Keratinocyte (primary cell): Measurements from ENCODE around the gene FBXO7. TPM values are rescaled to one million over a fixed set of nuclear protein-coding genes. Genes with fewer than 3 reads are reported as not detected.

ENCODE experiments used
- DNase-seq: peaks from one replicate; pipeline ENCODE4 v3.0.0-alpha.2; 2011; ENCODE audit warnings: low read depth, missing footprints, low spot score
- FAIRE-seq: peaks from 2 replicates; lab custom pipeline; 2011; peaks lifted over from hg19 to GRCh38; lab: Jason Lieb, UNC
- H2AFZ ChIP-seq: 2 replicates; pipeline ENCODE4 v1.6.0; 2012; ENCODE audit warnings: low read length, control low read depth, inconsistent platforms; ENCODE audit not compliant: control insufficient read depth
- H3K27ac ChIP-seq: 2 replicates; pipeline ENCODE4 v1.5.1; 2011; ENCODE audit warnings: low read length; ENCODE audit not compliant: control insufficient read depth, insufficient read depth
- H3K27me3 ChIP-seq: 3 replicates; pipeline ENCODE4 v1.6.0; 2011; ENCODE audit warnings: low read length; ENCODE audit not compliant: control insufficient read depth, insufficient read depth; ENCODE audit errors: extremely low read depth
- H3K36me3 ChIP-seq, 2 experiments: 2 replicates in 1 of 2; 3 replicates in 1 of 2; pipeline ENCODE4 v1.5.1; 2011; ENCODE audit warnings: low read length in 2 of 2, mild to moderate bottlenecking in 1 of 2; ENCODE audit not compliant: control insufficient read depth in 2 of 2, insufficient read depth in 2 of 2; ENCODE audit errors: extremely low read depth in 1 of 2
- H3K4me1 ChIP-seq: 3 replicates; pipeline ENCODE4 v1.5.1; 2011; ENCODE audit warnings: low read length; ENCODE audit not compliant: control insufficient read depth, insufficient read depth; ENCODE audit errors: extremely low read depth
- H3K4me2 ChIP-seq: 3 replicates; pipeline ENCODE4 v1.6.0; 2011; ENCODE audit warnings: low read depth, low read length; ENCODE audit not compliant: control insufficient read depth, insufficient read depth; ENCODE audit errors: extremely low read depth
- H3K4me3 ChIP-seq, 3 experiments: fragments of 200-600 bp in 1 of 3; sonication (generic) in 1 of 3; 2 replicates in 2 of 3; 3 replicates in 1 of 3; pipeline ENCODE4 v1.5.1; 2011 to 2016; ENCODE audit warnings: low read length in 3 of 3, mild to moderate bottlenecking in 3 of 3, control low read depth in 2 of 3, inconsistent platforms in 1 of 3, low read depth in 1 of 3, mixed read lengths in 1 of 3, mixed run types in 1 of 3, moderate library complexity in 1 of 3; ENCODE audit not compliant: control insufficient read depth in 2 of 3, insufficient read depth in 2 of 3; ENCODE audit errors: extremely low read depth in 1 of 3
- H3K79me2 ChIP-seq: 2 replicates; pipeline ENCODE4 v1.6.0; 2012; ENCODE audit warnings: low read length; ENCODE audit not compliant: control insufficient read depth, insufficient read depth
- H3K9ac ChIP-seq: 3 replicates; pipeline ENCODE4 v1.6.0; 2011; ENCODE audit warnings: low read length; ENCODE audit not compliant: control insufficient read depth, insufficient read depth; ENCODE audit errors: extremely low read depth
- H3K9me1 ChIP-seq: 3 replicates; pipeline ENCODE4 v1.6.0; 2011; ENCODE audit warnings: low read length; ENCODE audit not compliant: control insufficient read depth, insufficient read depth; ENCODE audit errors: extremely low read depth
- H3K9me3 ChIP-seq: 2 replicates; pipeline ENCODE4 v1.5.1; 2012; ENCODE audit warnings: low read depth, low read length; ENCODE audit not compliant: control insufficient read depth
- H4K20me1 ChIP-seq: 3 replicates; pipeline ENCODE4 v1.6.0; 2011; ENCODE audit warnings: low read length; ENCODE audit not compliant: control insufficient read depth, insufficient read depth; ENCODE audit errors: extremely low read depth
- EZH2 ChIP-seq: IDR thresholded peaks from one replicate; pipeline ENCODE4 v1.6.1; 2012; ENCODE audit warnings: inconsistent platforms, mild to moderate bottlenecking, low read length, moderate library complexity
- dilution Hi-C: fragments of 300-500 bp; cut with MboI; formaldehyde crosslinking; loops from one replicate; pipeline ENCODE4 v1.7.0; 2020; ENCODE audit warnings: low sequenced_read_pairs; ENCODE audit not compliant: extremely low pct_ligation_motif_present
- polyA plus RNA-seq, 5 experiments: library from polyadenylated mRNA; depleted of rRNA in 3 of 5; stranded (reverse) in 3 of 5; stranded (forward) in 1 of 5; unstranded in 1 of 5; fragments of >200 nt; gene quantifications; 1 replicate in 1 of 5; 2 replicates in 3 of 5; 3 replicates in 1 of 5; pipeline versions ENCODE4 v1.2.1 to v1.2.3, GENCODE V29; 2011 to 2012; ENCODE audit warnings: missing spikeins in 2 of 5, low read depth in 1 of 5, low replicate concordance in 1 of 5
- TF ChIP-seq, protein P1 (sequence below), 3 experiments: IDR thresholded peaks in 1 of 3; conservative IDR thresholded peaks in 1 of 3; optimal IDR thresholded peaks in 1 of 3; 2 replicates in 2 of 3; 3 replicates in 1 of 3; pipeline versions ENCODE3 to v1.5.1; 2011; ENCODE audit warnings: low read length in 3 of 3, mild to moderate bottlenecking in 3 of 3, moderate library complexity in 2 of 3, control low read depth in 1 of 3, inconsistent platforms in 1 of 3; ENCODE audit not compliant: insufficient read depth in 2 of 3; ENCODE audit errors: extremely low read depth in 1 of 3

Gene FBXO7
- polyA plus RNA-seq, 1 donor (not counting 4 experiments of a cell fraction or from before 2014, with no cell fraction given): 106 TPM

GRCh38 chr22:32542066-32542676 is 67.6 kb downstream of the FBXO7 start:
- DNase-seq (no peak), FAIRE-seq (no peak)
- H2AFZ ChIP-seq: no peak overlapping the region
- no peak overlapping the region for H3K9ac ChIP-seq
- no peak overlapping the region for H3K27ac ChIP-seq
- H3K36me3 ChIP-seq: no peaks in the 10 kb centered on the region
- no peak overlapping the region for H3K4me3 ChIP-seq
- no peaks in the 10 kb centered on the region for H3K9me3 ChIP-seq
- no peaks in the 10 kb centered on the region for H4K20me1 ChIP-seq
- dilution Hi-C loops: no loop called here
- H3K4me1 ChIP-seq: peaks cover 9% of the 10 kb centered on the region
- H3K4me2 ChIP-seq: no peak overlapping the region
- H3K79me2 ChIP-seq: no peaks in the 10 kb centered on the region
- H3K27me3 ChIP-seq: peaks cover 3% of the 10 kb centered on the region
- no peak for TF ChIP-seq EZH2
- TF ChIP-seq, protein P1, sequence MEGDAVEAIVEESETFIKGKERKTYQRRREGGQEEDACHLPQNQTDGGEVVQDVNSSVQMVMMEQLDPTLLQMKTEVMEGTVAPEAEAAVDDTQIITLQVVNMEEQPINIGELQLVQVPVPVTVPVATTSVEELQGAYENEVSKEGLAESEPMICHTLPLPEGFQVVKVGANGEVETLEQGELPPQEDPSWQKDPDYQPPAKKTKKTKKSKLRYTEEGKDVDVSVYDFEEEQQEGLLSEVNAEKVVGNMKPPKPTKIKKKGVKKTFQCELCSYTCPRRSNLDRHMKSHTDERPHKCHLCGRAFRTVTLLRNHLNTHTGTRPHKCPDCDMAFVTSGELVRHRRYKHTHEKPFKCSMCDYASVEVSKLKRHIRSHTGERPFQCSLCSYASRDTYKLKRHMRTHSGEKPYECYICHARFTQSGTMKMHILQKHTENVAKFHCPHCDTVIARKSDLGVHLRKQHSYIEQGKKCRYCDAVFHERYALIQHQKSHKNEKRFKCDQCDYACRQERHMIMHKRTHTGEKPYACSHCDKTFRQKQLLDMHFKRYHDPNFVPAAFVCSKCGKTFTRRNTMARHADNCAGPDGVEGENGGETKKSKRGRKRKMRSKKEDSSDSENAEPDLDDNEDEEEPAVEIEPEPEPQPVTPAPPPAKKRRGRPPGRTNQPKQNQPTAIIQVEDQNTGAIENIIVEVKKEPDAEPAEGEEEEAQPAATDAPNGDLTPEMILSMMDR (optimal IDR thresholded peaks at IDR 0.05 in 1 of 3, IDR thresholded peaks at IDR 0.05 in 1 of 3, conservative IDR thresholded peaks at IDR 0.05 in 1 of 3; ENCODE audit: extremely low read depth in 1 of 3, insufficient read depth in 2 of 3, low read length in 3 of 3): no peak
- H3K9me1 ChIP-seq: no peaks in the 10 kb centered on the region

- no peak for DNase-seq
- Histone ChIP-seq H3K9me1 (no peaks in the 10 kb centered on the region), H3K4me1 (peaks cover 9% of the 10 kb centered on the region), H3K9me3 (no peaks in the 10 kb centered on the region), H3K27ac (no peak overlapping the region), H2AFZ (no peak overlapping the region), H3K9ac (no peak overlapping the region), H3K79me2 (no peaks in the 10 kb centered on the region), H3K36me3 (no peaks in the 10 kb centered on the region), H3K27me3 (peaks cover 3% of the 10 kb centered on the region), H3K4me2 (no peak overlapping the region), H3K4me3 (no peak overlapping the region), H4K20me1 (no peaks in the 10 kb centered on the region)
- TF ChIP-seq EZH2: no peak
- TF ChIP-seq, protein P1 (optimal IDR thresholded peaks at IDR 0.05 in 1 of 3, IDR thresholded peaks at IDR 0.05 in 1 of 3, conservative IDR thresholded peaks at IDR 0.05 in 1 of 3; ENCODE audit: extremely low read depth in 1 of 3, insufficient read depth in 2 of 3, low read length in 3 of 3): no peak
- FAIRE-seq: no peak
- dilution Hi-C loops: no loop called here
These were observed 68.2 kb downstream of the FBXO7 start for GRCh38 chr22:32542677-32543357.
